ENCODE results near the gene S100A9. TPM values are rescaled to one million over a fixed set of nuclear protein-coding genes. Genes with fewer than 3 reads are reported as not detected.
A peak's percentile ranks its signal among the peaks of the same experiment; 100 is the strongest.

Gene S100A9
- total and polyA plus RNA-seq, 2 of the 8 experiments (the other 6 are each of a cell fraction or from before 2014, with no cell fraction given): not detected

DNA sequence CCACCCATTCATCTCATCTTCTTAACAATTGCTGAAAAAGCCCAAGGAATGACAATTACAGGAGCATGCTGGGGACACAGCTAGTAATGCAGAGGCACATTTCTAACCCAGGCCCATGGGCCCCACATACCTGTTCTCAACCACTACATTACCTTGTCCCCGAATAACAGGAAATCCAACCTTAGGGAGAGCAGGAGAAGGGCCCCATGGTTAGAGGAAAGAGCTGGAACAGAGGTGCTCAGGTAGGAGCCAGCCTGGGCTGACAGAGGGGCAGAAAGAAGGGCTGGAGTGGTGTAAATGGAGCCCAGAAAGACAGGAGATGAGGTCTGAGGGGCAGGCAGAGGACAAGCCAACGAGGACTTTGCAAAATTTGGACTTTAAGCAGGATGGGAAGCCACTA, 44.6 kb downstream of the S100A9 start:
- no peak overlapping the region for H4K5ac ChIP-seq (ENCODE audit: insufficient read length, low read depth, low read length)
- H3K18ac ChIP-seq (ENCODE audit: extremely low read depth, low read length): no peak overlapping the region
- no peaks in the 10 kb centered on the region for H3K79me1 ChIP-seq (ENCODE audit: low read depth, low read length)
- no peak overlapping the region for H3K4me2 ChIP-seq (ENCODE audit: insufficient read depth in 1 of 2, low read depth in 2 of 2, low read length in 2 of 2)
- H3K56ac ChIP-seq (replicated peaks; ENCODE audit: insufficient read length, low read depth, low read length): no peak overlapping the region
- no peak overlapping the region for H3K27ac ChIP-seq (ENCODE audit: low read depth, low read length)
- no peak overlapping the region for H3K9ac ChIP-seq (replicated peaks in 1 of 4; ENCODE audit: extremely low read depth in 1 of 4, low read depth in 3 of 4, low read length in 3 of 4)
- no peaks in the 10 kb centered on the region for H3K79me2 ChIP-seq (ENCODE audit: control insufficient read depth in 1 of 2, insufficient read depth in 2 of 2, low read length in 2 of 2)
- no peak overlapping the region for H2AFZ ChIP-seq (ENCODE audit: low read length)
- ChIA-PET POLR2A (ENCODE audit: partially characterized antibody) (no interaction called here), CTCF (ENCODE audit: partially characterized antibody) (interaction anchor here (1.3 to 4.7 kb wide), 4 partner anchors 9 to 108 kb away, joined by 3 to 50 read pairs (median 8); no protein-coding TSS in a partner anchor)
- no peak overlapping the region for H2BK5ac ChIP-seq (ENCODE audit: low read depth, low read length)
- H3K14ac ChIP-seq (ENCODE audit: insufficient read length): no peak overlapping the region
- no peaks in the 10 kb centered on the region for H3K36me3 ChIP-seq (ENCODE audit: control insufficient read depth in 2 of 4, insufficient read depth in 4 of 4, low read length in 3 of 4)
- no peak overlapping the region for H4K8ac ChIP-seq (ENCODE audit: extremely low read depth, insufficient read depth, low read length)
- H3K23me2 ChIP-seq (ENCODE audit: low read depth, low read length): no peaks in the 10 kb centered on the region; the same call in 1 of the 2 replicates
- H3K9me3 ChIP-seq (ENCODE audit: insufficient read depth in 2 of 2, low read depth in 1 of 2, low read length in 1 of 2): peaks cover 2 to 3% of the 10 kb centered on the region in 2 experiments; a peak in 1 of 4 replicates
- H3K27me3 ChIP-seq (replicated peaks in 1 of 4; ENCODE audit: control insufficient read depth in 3 of 4, extremely low read depth in 1 of 4, insufficient read depth in 3 of 4, low read length in 3 of 4): peaks cover 0 to 11% (median 8%) of the 10 kb centered on the region in 4 experiments; a peak in 6 of 7 replicates
- H3K4ac ChIP-seq (replicated peaks; ENCODE audit: insufficient read length, low read depth, low read length): no peak overlapping the region
- H2BK20ac ChIP-seq (ENCODE audit: low read length): no peak overlapping the region
- no peak overlapping the region for H2BK12ac ChIP-seq (ENCODE audit: low read depth, low read length)
- H3K23ac ChIP-seq (ENCODE audit: insufficient read length): no peak overlapping the region
- H4K20me1 ChIP-seq (replicated peaks in 1 of 2; ENCODE audit: control insufficient read depth in 1 of 2, insufficient read depth in 2 of 2, low read length in 2 of 2): no peaks in the 10 kb centered on the region
- no peak overlapping the region for H2BK120ac ChIP-seq (replicated peaks; ENCODE audit: low read depth, low read length)
- no peak for FAIRE-seq
- H2AK5ac ChIP-seq (ENCODE audit: low read depth, low read length): no peak overlapping the region
- peak in 1 of 2 experiments; percentile 30 for DNase-seq (ENCODE audit: low read depth in 1 of 2, low spot score in 2 of 2)
- 83% methylated on average over 2 of the region's 2 CpGs; no CpG with 5 or more reads in 1 of the 2 experiments for WGBS, 2 experiments (ENCODE audit: extremely low coverage in 1 of 2, insufficient coverage in 1 of 2, insufficient read length in 1 of 2, insufficient replicate concordance in 2 of 2, low coverage in 1 of 2, low lambda C conversion rate in 2 of 2, missing lambda C conversion rate in 1 of 2)
- H3K4me1 ChIP-seq (replicated peaks in 1 of 4; ENCODE audit: control insufficient read depth in 3 of 4, insufficient read depth in 4 of 4, low read length in 3 of 4): no peaks in the 10 kb centered on the region; a peak in 1 of 7 replicates
- no peak overlapping the region for H3K4me3 ChIP-seq (ENCODE audit: extremely low read depth in 1 of 4, insufficient read depth in 2 of 4, low read depth in 3 of 4, low read length in 4 of 4)
- no peak overlapping the region for H4K91ac ChIP-seq (replicated peaks; ENCODE audit: insufficient read length, low read length)
- H2BK15ac ChIP-seq (ENCODE audit: low read length): no peak overlapping the region
- TF ChIP-seq KDM5A (IDR thresholded peaks at IDR 0.05; ENCODE audit: low read length) (no peak), POLR2A (IDR thresholded peaks at IDR 0.05; ENCODE audit: control extremely low read depth in 1 of 2, low read depth in 2 of 2, low read length in 2 of 2) (no peak), SRF (IDR thresholded peaks at IDR 0.05; ENCODE audit: low read depth, low read length) (no peak), ASH2L (IDR thresholded peaks at IDR 0.05; ENCODE audit: low read length) (no peak), TAF1 (IDR thresholded peaks at IDR 0.05; ENCODE audit: low read depth, low read length) (no peak), TBP (IDR thresholded peaks at IDR 0.05; ENCODE audit: low read depth, low read length) (no peak), ZNF274 (IDR thresholded peaks at IDR 0.05; ENCODE audit: borderline replicate concordance, extremely low read depth, low read length) (no peak), GTF2F1 (IDR thresholded peaks at IDR 0.05; ENCODE audit: borderline replicate concordance, low read depth, low read length) (no peak), RFX5 (IDR thresholded peaks at IDR 0.05; ENCODE audit: borderline replicate concordance, low read depth, low read length) (no peak), HDAC6 (IDR thresholded peaks at IDR 0.05; ENCODE audit: low read depth, low read length) (no peak), JUND (IDR thresholded peaks at IDR 0.05; ENCODE audit: low read length) (no peak), EZH2 (IDR thresholded peaks at IDR 0.05; ENCODE audit: low read depth, low read length, severe bottlenecking) (no peak), BACH1 (IDR thresholded peaks at IDR 0.05; ENCODE audit: low read length) (no peak), RNF2 (IDR thresholded peaks at IDR 0.05; ENCODE audit: borderline replicate concordance, low read depth, low read length, missing control alignments, poor library complexity, severe bottlenecking) (no peak)
- TF ChIP-seq, protein P1, sequence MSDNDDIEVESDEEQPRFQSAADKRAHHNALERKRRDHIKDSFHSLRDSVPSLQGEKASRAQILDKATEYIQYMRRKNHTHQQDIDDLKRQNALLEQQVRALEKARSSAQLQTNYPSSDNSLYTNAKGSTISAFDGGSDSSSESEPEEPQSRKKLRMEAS (IDR thresholded peaks at IDR 0.05): no peak
